HepG2 (cell line): ENCODE results near the gene TP53TG5. TPM values are rescaled to one million over a fixed set of nuclear protein-coding genes. Genes with fewer than 3 reads are reported as not detected.

Experiments
- GABPA ChIP-seq, 2 experiments: IDR thresholded peaks; 2 replicates each; pipeline ENCODE4 v1.6.1; 2011 to 2016; ENCODE audit warnings: low read depth in 2 of 2, low read length in 1 of 2, missing biosample characterization in 1 of 2, missing genetic modification characterization in 1 of 2
- GATA4 ChIP-seq: sonication (generic); IDR thresholded peaks from 2 replicates; pipeline ENCODE4 v1.6.1; 2016; ENCODE audit warnings: antibody characterized with exemption, low read depth, borderline replicate concordance
- GPN1 ChIP-seq: sonication (generic); formaldehyde crosslinking; IDR thresholded peaks from 2 replicates; pipeline ENCODE4 v1.5.1; 2020; ENCODE audit warnings: missing genetic modification reagents, borderline replicate concordance
- HNF4A ChIP-seq: sonication (generic); formaldehyde crosslinking; IDR thresholded peaks from 2 replicates; pipeline ENCODE4 v1.4.0; 2020; ENCODE audit warnings: missing genetic modification reagents
- HNRNPK ChIP-seq: fragments of 200-400 bp; formaldehyde crosslinking; IDR thresholded peaks from 2 replicates; pipeline ENCODE4 v1.6.1; 2018; ENCODE audit warnings: low read length, low read depth, moderate library complexity, mild to moderate bottlenecking; ENCODE audit not compliant: poor library complexity, severe bottlenecking
- HNRNPUL1 ChIP-seq: fragments of 200-400 bp; formaldehyde crosslinking; IDR thresholded peaks from 2 replicates; pipeline ENCODE4 v1.6.1; 2017; ENCODE audit warnings: low read depth, mild to moderate bottlenecking, low read length, moderate library complexity
- HOXD1 ChIP-seq: sonication (generic); formaldehyde crosslinking; IDR thresholded peaks from 2 replicates; pipeline ENCODE4 v1.5.0; 2020; ENCODE audit warnings: missing genetic modification reagents
- IRF2 ChIP-seq: IDR thresholded peaks from 2 replicates; pipeline ENCODE4 v1.6.1; 2018; ENCODE audit warnings: missing genetic modification reagents, missing compliant biosample characterization
- MTA1 ChIP-seq: sonication (generic); formaldehyde crosslinking; IDR thresholded peaks from 2 replicates; pipeline ENCODE4 v1.4.0; 2020; ENCODE audit warnings: missing genetic modification reagents, mild to moderate bottlenecking, borderline replicate concordance
- SIX4 ChIP-seq: sonication (generic); formaldehyde crosslinking; IDR thresholded peaks from 2 replicates; pipeline ENCODE4 v1.4.0; 2020; ENCODE audit warnings: missing genetic modification reagents
- SP4 ChIP-seq: sonication (generic); formaldehyde crosslinking; IDR thresholded peaks from 2 replicates; pipeline ENCODE4 v1.8.1; 2023; ENCODE audit warnings: mild to moderate bottlenecking, missing genetic modification reagents
- ZNF253 ChIP-seq: sonication (generic); formaldehyde crosslinking; IDR thresholded peaks from 2 replicates; pipeline ENCODE4 v1.8.0; 2022; ENCODE audit warnings: mild to moderate bottlenecking, missing genetic modification reagents, borderline replicate concordance
- ZNF263 ChIP-seq: sonication (generic); formaldehyde crosslinking; IDR thresholded peaks from 2 replicates; pipeline ENCODE4 v1.4.0; 2020; ENCODE audit warnings: missing genetic modification reagents
- ZNF3 ChIP-seq: IDR thresholded peaks from 2 replicates; pipeline ENCODE4 v1.7.0; 2017; ENCODE audit warnings: inconsistent platforms
- ZNF558 ChIP-seq: sonication (generic); formaldehyde crosslinking; IDR thresholded peaks from 2 replicates; pipeline ENCODE4 v1.9.0; 2022; ENCODE audit warnings: mild to moderate bottlenecking, missing genetic modification reagents, borderline replicate concordance
- polyA plus RNA-seq, 8 experiments: library from polyadenylated mRNA; depleted of rRNA in 3 of 8; stranded (reverse) in 7 of 8; unstranded in 1 of 8; fragments of >200 nt; fragmentation: Illumina TruSeq in 4 of 8; extraction: Trizol in 4 of 8; gene quantifications; 2 replicates each; pipeline versions ENCODE4 v1.2.1 to v1.2.3, GENCODE V29; 2011 to 2016; ENCODE audit warnings: low read depth in 4 of 8, missing spikeins in 1 of 8, mixed read lengths in 1 of 8; ENCODE audit not compliant: insufficient read depth in 1 of 8
- total RNA-seq, 5 experiments: library from RNA; depleted of rRNA; stranded (reverse); fragments of >200 nt; fragmentation: Illumina TruSeq; extraction: Trizol; gene quantifications; 2 replicates each; pipeline ENCODE4 v1.2.3, GENCODE V29; 2016; ENCODE audit warnings: low read depth in 1 of 5
- TF ChIP-seq, protein P1 (sequence below): sonication (generic); formaldehyde crosslinking; IDR thresholded peaks from 2 replicates; pipeline ENCODE4 v1.5.0; 2020; ENCODE audit warnings: mild to moderate bottlenecking, missing genetic modification reagents, borderline replicate concordance
- TF ChIP-seq, protein P2 (sequence below): sonication (generic); formaldehyde crosslinking; IDR thresholded peaks from 2 replicates; pipeline ENCODE4 v1.4.0; 2020; ENCODE audit warnings: missing genetic modification reagents, borderline replicate concordance
- TF ChIP-seq, protein P3 (sequence below): sonication (generic); formaldehyde crosslinking; IDR thresholded peaks from 2 replicates; pipeline ENCODE4 v1.8.0; 2022; ENCODE audit warnings: missing genetic modification reagents, mild to moderate bottlenecking, moderate library complexity, borderline replicate concordance
- TF ChIP-seq, protein P4 (sequence below): IDR thresholded peaks from 2 replicates; pipeline ENCODE4 v1.6.1; 2016; ENCODE audit warnings: mild to moderate bottlenecking
- TF ChIP-seq, protein P5 (sequence below): sonication (generic); formaldehyde crosslinking; IDR thresholded peaks from 2 replicates; pipeline ENCODE4 v1.5.0; 2020; ENCODE audit warnings: missing genetic modification reagents

TP53TG5 gene
- total and polyA plus RNA-seq, 2 of the 13 experiments (the other 11 are each of a cell fraction or from before 2014, with no cell fraction given) = 0.11 TPM; not detected in 1

DNA sequence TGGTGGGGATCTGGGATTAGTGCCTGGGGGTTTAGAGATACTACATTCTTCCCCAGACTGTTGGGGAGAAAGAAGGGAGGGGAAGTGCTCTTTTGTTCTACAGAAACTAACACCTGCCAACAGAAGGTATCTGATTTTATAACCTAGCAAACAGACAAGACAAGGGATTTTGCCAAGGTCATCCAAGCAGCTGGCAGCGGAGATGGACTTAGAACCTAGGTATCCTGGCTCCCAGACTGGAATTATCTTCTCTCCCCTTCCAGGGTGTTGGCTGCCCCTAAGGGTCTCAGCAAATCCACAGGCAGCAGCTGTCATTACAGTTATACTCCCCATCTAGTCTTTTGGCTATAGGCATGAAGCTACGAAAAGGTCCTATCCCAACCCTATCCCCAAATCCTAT lies 38.3 kb downstream of the TP53TG5 start (continued):
- TF ChIP-seq GPN1 (CRISPR knock-in tag) = no peak
- TF ChIP-seq HOXD1 = no peak
- TF ChIP-seq, protein P1, sequence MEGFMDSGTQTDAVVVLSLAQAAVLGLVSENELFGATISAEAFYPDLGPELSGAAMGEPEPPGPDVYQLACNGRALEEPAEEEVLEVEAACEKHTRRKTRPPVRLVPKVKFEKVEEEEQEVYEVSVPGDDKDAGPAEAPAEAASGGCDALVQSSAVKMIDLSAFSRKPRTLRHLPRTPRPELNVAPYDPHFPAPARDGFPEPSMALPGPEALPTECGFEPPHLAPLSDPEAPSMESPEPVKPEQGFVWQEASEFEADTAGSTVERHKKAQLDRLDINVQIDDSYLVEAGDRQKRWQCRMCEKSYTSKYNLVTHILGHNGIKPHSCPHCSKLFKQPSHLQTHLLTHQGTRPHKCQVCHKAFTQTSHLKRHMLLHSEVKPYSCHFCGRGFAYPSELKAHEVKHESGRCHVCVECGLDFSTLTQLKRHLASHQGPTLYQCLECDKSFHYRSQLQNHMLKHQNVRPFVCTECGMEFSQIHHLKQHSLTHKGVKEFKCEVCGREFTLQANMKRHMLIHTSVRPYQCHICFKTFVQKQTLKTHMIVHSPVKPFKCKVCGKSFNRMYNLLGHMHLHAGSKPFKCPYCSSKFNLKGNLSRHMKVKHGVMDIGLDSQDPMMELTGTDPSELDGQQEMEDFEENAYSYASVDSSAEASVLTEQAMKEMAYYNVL (CRISPR knock-in tag) = no peak
- no peak for TF ChIP-seq SP4
- no peak for TF ChIP-seq IRF2 (CRISPR knock-in tag)
- no peak for TF ChIP-seq HNRNPUL1
- no peak for TF ChIP-seq ZNF3 (CRISPR knock-in tag)
- TF ChIP-seq MTA1 (CRISPR knock-in tag) = no peak
- TF ChIP-seq, protein P2, sequence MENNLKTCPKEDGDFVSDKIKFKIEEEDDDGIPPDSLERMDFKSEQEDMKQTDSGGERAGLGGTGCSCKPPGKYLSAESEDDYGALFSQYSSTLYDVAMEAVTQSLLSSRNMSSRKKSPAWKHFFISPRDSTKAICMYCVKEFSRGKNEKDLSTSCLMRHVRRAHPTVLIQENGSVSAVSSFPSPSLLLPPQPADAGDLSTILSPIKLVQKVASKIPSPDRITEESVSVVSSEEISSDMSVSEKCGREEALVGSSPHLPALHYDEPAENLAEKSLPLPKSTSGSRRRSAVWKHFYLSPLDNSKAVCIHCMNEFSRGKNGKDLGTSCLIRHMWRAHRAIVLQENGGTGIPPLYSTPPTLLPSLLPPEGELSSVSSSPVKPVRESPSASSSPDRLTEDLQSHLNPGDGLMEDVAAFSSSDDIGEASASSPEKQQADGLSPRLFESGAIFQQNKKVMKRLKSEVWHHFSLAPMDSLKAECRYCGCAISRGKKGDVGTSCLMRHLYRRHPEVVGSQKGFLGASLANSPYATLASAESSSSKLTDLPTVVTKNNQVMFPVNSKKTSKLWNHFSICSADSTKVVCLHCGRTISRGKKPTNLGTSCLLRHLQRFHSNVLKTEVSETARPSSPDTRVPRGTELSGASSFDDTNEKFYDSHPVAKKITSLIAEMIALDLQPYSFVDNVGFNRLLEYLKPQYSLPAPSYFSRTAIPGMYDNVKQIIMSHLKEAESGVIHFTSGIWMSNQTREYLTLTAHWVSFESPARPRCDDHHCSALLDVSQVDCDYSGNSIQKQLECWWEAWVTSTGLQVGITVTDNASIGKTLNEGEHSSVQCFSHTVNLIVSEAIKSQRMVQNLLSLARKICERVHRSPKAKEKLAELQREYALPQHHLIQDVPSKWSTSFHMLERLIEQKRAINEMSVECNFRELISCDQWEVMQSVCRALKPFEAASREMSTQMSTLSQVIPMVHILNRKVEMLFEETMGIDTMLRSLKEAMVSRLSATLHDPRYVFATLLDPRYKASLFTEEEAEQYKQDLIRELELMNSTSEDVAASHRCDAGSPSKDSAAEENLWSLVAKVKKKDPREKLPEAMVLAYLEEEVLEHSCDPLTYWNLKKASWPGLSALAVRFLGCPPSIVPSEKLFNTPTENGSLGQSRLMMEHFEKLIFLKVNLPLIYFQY (CRISPR knock-in tag) = no peak
- no peak for TF ChIP-seq SIX4 (CRISPR knock-in tag)
- TF ChIP-seq ZNF253 = no peak
- TF ChIP-seq, protein P3, sequence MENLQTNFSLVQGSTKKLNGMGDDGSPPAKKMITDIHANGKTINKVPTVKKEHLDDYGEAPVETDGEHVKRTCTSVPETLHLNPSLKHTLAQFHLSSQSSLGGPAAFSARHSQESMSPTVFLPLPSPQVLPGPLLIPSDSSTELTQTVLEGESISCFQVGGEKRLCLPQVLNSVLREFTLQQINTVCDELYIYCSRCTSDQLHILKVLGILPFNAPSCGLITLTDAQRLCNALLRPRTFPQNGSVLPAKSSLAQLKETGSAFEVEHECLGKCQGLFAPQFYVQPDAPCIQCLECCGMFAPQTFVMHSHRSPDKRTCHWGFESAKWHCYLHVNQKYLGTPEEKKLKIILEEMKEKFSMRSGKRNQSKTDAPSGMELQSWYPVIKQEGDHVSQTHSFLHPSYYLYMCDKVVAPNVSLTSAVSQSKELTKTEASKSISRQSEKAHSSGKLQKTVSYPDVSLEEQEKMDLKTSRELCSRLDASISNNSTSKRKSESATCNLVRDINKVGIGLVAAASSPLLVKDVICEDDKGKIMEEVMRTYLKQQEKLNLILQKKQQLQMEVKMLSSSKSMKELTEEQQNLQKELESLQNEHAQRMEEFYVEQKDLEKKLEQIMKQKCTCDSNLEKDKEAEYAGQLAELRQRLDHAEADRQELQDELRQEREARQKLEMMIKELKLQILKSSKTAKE (CRISPR knock-in tag) = 0 out of 2 replicates have a peak, but pooled peaks have one; percentile 5
- TF ChIP-seq, protein P4, sequence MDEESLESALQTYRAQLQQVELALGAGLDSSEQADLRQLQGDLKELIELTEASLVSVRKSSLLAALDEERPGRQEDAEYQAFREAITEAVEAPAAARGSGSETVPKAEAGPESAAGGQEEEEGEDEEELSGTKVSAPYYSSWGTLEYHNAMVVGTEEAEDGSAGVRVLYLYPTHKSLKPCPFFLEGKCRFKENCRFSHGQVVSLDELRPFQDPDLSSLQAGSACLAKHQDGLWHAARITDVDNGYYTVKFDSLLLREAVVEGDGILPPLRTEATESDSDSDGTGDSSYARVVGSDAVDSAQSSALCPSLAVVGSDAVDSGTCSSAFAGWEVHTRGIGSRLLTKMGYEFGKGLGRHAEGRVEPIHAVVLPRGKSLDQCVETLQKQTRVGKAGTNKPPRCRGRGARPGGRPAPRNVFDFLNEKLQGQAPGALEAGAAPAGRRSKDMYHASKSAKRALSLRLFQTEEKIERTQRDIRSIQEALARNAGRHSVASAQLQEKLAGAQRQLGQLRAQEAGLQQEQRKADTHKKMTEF = no peak
- TF ChIP-seq HNF4A (CRISPR knock-in tag) = peak; percentile 41; the same call in 1 of the 2 replicates
- TF ChIP-seq GATA4 = no peak
- no peak for TF ChIP-seq ZNF558 (CRISPR knock-in tag)
- no peak for TF ChIP-seq GABPA (IDR thresholded peaks at IDR 0.05; ENCODE audit: low read depth, low read length)
- TF ChIP-seq GABPA (CRISPR knock-in tag; IDR thresholded peaks at IDR 0.05; ENCODE audit: low read depth) = no peak
- no peak for TF ChIP-seq ZNF263
- TF ChIP-seq, protein P5, sequence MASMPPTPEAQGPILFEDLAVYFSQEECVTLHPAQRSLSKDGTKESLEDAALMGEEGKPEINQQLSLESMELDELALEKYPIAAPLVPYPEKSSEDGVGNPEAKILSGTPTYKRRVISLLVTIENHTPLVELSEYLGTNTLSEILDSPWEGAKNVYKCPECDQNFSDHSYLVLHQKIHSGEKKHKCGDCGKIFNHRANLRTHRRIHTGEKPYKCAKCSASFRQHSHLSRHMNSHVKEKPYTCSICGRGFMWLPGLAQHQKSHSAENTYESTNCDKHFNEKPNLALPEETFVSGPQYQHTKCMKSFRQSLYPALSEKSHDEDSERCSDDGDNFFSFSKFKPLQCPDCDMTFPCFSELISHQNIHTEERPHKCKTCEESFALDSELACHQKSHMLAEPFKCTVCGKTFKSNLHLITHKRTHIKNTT (CRISPR knock-in tag) = no peak
- TF ChIP-seq HNRNPK = no peak
